ENCODE data around the gene IFFO2.

Gene IFFO2

DNA sequence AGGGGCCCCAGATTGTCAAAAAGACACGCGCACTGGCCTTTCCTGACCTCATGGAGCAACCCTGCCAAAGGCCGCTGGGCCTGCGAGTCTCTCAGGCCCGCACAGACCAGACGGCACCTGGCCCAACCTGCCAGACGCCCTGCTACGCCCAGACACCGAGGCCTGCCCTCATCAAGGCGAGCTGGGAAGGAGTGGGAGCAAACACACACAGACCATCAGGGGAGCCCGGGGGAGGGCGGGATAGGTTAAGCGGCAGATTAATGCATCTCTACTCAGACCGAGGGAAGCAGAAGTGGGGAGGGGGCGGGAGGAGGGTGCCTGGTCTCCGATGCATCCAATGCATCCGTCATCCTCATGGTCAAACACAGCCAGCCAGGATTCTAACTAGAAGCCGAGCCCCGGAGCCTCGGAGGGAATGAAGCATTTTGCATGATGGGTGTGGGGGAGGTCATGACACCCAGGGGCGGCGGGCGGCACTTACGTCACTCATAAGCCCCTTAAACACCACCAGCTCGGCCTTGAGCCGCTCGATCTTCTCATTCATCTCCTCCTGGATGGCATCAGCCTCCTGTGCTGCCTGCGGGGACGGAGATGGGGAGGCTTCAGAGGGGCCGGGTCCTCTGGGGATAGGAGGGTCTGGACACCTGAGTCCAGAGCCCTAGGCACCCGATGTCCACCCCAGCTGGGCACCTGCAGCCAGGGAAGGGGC lies 37.1 kb downstream of the IFFO2 start:
- DNase-seq (ENCODE audit: low spot score) = no peak

DNA sequence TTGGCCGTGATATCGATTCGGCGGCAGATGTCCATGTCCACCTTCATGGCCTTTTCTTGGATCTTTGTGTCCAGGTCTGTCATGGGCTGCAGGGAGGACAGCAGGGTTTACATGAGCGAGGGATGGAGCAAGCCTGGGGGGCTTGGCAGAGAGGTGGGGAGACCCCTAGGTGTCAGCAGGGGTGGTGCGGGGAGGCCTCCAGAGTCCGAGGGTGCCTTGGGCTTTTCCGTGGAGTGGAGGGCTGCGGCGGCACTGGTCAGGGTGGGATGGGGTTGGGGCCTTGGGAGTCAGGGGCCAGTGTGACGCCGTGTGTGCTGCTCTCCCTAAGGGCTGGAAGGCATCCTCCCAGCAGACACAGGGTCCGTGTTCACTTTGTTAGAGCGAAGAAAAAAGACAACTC lies 38.1 kb downstream of the IFFO2 start:
- no peak for DNase-seq (ENCODE audit: low spot score)

DNA sequence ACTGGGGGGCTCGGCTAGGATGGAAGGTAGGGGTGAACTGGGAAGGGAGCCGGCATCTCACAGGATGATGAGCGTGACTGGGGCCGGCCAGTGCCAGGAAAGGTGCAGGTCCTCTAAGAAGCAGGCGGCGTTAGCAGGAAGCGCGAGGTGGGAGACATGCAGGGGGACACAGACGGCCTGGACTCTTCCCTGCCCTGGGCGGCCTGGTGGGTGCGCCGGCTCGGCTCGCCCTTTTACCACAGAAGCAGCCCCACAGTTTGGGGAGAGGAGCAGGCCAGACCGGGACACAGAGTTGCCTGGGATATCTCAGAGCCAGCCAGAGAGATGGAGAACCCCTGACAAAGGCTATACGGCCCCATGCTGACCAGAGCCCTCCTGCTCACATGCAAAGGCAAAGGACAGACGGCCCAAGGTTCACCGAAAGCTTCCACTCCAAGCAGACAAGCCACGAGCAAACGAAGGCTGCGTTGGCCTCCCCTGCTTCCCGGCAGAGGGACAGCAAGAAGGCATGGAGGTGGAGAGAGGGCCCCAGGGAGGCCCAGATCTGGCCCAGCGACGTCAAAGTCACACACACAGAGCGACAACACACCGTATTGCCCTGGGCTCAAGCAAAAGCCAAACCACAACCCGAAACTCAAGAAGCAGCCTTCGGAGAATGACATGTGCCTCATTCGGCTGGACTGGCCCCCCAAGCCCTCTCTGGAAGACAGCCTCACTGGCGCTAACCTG lies 39.2 kb downstream of the IFFO2 start:
- no peak for DNase-seq (ENCODE audit: low spot score)

DNA sequence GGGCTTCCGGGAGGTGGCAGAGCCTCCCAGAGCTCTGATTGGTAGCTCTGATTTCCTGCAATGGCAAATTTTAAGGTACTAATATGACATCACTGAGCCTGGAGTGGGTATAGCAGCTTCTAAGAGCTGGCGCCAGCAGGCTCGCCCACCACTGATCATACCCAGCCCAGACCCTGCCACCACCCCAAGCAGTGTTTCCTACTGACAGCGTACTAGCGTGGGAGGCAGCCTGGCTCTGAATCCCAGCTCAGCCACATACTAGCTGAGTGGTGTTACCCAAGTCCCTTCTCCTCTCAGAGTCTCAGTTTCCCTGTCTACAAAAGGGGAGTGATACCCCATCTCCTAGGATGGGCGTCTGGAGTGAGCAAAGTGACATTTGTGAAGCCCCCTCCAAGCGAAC lies 41.1 kb downstream of the IFFO2 start:
- DNase-seq (ENCODE audit: low spot score) = no peak

DNA sequence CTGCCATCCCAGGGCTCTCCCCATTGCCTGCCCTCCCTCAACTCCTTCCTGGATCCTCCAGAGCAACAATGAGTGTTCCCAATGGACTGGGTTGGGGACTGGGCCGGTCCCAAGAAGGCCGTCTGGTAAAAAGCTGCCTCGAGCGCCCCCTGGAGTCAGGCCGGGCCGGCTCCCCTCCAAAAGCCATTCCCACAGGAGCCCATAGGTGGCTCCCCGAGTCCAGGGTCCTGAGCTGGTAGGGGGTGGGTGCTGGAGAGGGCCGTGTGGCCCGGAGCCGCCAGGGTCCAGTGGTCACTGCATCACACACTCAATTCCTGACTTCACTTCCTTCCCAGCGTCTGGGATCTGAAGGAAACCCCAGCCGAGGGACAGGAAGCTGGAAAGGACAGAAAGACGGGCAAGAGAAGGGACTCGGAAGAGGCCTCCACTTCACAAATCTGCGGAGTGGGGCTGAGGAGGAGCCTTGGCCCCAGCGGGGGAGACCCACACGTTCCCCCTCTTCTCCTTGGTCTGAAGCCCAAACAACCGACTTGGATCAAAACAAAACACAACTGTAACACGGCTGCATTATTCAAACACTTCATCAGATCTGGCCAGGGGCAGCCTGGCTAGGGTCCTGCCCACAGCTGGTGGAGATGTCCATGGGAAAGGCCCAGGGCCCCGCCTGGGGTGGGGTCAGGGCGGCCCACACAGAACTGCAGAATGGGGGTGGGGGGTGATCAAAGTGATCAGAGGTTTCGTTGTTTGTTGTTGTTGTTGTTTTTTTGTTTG lies 43.2 kb downstream of the IFFO2 start:
- peak; percentile 79 for DNase-seq (ENCODE audit: low spot score)

DNA sequence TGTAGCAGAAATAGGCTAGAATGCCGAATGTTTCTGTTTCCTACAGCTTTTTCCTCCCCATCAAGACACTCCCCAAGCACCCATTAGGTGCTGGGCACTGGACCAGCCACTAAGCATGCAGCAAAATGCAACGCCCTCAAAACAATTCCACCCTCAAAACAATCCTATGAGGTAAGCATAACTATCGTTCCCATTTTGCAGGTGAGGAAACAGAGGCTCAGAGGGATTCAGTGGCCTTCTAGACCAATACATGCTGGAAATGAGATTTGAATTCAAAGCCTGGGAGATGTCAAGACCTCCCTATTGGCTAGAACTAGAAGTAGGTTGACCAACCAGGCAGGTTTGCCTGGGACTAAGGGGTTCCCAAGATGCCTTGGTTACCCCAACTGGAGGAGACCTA lies 43.9 kb downstream of the IFFO2 start:
- no peak for DNase-seq (ENCODE audit: low spot score)

DNA sequence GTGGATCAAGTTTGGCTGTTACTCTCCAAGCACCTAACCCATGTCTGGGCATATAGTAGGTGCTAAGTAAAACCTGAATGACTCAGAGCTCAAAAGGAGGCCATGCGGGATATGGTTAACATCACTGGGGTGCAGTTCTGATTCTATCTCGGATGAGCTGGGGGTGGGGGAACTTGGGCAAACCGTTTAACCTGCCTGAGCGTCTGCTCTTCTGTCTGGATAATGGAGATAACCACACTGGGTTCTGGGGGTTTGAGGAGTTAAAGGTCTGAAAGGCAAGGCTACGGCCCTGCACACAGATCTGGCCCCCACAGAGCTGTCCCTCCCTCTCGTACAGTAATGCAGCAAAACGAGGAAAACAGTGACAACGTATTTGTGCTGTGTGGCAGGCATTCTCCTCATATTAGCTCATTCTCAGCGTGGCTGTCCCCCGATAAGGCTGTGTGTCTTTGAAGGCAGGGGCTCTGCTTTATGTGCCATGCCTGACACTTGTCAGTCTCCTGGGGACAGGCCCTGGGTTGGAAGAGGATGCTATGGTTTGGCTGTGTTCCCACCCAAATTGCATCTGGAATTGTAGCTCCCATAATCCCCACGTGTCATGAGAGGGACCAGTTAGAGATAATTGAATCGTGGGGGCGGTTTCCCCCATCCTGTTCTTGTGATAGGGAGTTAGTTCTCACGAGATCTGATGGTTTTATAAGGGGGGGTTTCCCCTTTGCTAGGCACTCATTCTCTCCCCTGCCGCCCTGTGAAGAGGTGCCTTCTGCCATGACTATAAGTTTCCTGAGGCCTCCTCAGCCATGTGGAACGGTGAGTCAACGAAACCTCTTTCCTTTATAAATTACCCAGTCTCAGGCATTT lies 47.3 kb downstream of the IFFO2 start:
- DNase-seq (ENCODE audit: low spot score) = no peak

DNA sequence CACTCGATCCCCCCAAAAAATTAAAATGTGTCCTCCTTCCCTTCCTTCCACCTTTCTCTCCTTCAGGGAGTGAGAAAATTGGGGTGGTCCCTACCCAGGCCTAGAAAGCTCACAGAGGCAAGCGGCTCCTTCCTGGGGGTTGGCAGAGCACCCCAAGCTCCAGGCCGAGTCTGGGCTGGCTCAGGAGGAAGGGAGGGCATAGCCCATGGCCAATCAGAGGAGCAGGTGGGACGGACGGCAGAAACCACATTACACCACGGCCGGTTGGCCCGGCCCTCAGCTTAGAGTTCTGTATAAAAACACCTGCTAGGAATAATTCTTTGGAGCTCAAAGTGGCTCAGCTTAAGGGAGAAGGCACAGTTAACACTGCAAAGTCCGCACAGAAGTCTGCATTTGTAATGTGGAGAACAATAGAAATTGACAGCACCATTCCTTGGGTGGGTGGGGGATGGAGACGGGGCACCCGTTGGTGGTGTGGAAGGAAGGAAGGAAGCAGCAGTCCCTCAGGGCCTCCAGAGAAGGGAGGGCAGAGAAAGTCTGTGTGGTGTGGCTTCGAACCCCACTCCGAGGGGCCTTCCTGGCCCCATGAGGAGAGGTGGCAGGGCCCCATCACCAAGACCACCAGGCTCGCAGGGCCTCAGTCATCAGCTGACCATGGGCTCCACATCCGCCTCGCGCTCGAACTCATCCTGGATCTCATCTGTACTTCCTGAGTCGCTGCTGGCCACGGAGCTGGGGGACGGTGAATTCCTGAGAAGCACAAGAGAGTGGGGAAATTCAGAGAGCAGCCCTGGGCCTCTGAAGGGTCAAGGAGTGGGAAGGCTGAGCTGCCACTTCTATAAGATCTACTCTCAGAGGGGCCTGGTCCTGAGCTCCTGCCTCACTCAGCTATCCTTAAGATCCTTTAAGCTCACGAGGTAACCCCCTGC lies 48.3 kb downstream of the IFFO2 start:
- DNase-seq (ENCODE audit: low spot score) = no peak

DNA sequence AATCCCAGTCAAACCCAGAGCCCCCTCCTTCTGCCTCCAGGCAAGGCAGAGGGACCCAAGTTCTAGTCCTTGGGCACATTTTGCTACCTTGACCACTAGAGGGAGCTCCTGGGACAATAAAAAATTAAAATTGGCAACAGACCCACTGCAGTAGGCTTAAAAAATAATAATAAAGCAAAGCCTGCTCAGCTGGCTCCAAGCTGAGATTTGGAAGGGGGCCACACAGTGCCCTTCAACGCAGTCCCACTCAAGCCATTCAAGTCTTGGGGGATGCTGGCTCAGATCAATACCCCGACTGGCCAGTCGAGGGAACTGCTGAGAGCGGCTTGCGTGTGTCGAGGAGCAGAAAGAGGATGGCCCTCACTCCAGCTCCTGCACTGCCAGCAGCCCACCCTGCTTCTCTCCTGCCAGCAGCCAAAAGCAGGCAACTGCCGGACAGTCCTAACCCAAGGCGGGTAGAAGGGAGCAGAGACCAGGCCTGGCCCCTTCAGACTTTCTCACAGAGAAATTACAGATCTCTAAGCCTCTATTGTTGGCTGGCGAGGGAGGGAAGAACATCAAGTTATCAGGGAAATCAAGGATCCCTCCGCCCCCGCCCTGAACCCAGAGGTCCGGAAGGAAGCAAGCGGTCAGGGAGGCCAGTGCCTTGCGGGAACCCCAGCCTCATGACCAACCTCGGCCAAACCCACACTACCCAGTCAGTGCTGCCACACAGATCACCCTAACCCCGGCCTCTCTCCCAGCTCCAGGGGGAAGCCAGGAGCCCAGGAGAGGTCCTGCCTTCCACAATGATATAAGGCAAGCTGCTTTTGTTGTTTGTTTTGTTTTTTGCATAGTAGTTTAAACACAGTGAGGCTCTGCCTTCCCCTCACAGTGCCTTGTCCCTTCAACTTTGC lies 49.2 kb downstream of the IFFO2 start:
- DNase-seq (ENCODE audit: low spot score) = peak; percentile 79

DNA sequence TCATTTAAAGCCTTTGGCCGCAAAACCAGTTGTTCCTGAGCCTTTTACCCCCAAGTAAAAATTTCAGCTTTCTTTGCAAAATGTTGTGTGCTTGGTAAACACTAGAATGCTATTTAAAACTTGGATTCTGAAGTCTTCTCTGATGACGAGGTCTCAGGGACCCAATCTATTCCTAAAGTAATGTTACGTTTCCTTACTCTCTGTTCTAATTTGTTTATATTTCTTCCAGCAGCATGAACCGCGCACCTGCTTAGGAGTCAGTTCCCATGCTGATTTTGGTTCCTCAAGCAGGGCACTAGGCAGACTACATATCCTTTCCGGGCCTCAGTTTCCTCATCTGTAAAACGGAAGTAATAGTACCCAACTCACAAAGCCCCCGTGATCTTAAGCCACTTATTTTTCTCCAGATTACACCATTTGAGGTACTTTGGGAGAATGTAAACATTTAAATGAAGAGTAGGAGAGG lies 53.2 kb downstream of the IFFO2 start:
- DNase-seq (ENCODE audit: low spot score) = no peak

DNA sequence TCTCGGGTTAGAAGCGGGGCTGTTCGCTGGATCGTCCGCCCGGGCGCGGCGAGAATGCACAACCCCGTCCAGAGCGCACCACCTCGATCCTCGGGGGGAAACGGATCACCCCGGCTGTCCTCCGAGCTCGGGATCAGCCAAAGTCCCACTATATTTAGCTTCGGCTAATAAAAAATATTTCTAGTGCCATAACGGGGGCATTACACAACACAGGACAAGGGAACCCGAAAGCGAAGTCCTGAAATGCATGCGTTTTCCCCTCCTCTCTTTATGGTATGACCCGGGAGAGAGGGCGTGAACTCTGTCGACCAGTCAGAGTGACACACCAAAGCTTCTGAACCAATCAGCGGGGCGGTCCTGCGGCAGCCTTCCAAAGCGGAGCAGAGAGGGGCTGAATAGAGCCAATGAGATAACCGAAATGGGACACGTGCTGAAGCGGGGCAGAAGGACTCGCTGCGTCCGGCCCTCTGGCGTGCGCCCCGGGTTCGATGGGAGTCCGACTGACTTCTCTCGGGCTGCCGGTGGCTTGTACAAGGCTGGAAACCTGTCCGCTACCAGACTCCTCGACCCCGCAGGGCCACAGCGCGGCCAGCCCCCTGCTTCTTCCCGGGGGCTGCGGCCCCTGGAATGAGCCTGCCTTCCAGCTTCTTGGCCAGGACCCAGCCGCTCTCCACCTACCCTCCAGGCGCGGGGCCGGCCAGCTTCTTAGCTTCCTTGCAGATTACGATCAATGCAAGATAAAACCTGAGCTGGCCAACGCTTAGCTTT lies 53.8 kb downstream of the IFFO2 start, which contains the start of gene ALDH4A1:
Gene ALDH4A1 (minus strand): TSS at position 33 of the 768 bp plus-strand sequence. CDS start 32 bp downstream, at position 1.
- peak; percentile 96 for DNase-seq (ENCODE audit: low spot score)

DNA sequence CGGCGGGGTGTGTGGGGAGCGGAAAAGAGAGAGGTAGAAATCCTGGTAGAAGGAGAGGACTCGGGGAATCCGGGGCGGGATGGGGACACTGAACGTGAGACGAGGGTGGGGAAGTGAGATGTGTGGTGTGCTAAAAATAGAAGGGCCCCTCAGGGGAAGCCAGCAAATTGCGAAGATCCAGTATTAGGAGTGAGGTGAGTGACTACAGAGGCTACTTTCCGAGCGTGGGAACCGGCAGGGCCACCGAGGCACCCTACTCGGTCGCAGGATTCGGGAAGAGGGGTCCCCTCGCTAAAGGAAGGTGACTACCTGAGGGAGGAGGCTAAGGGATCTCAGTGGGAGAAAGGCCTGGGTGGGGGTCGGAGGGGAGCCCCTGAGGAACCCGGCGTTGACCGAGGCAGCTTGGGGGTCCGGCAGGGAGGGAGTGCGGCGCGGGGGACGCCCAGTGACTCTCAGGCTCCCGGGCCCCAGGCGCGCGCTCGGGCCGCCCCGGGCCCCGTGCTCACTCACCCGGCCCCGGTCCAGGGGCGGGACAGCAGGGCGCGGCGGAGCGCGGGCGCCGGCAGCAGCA lies 54.4 kb downstream of the IFFO2 start:
- no peak for DNase-seq (ENCODE audit: low spot score)

DNA sequence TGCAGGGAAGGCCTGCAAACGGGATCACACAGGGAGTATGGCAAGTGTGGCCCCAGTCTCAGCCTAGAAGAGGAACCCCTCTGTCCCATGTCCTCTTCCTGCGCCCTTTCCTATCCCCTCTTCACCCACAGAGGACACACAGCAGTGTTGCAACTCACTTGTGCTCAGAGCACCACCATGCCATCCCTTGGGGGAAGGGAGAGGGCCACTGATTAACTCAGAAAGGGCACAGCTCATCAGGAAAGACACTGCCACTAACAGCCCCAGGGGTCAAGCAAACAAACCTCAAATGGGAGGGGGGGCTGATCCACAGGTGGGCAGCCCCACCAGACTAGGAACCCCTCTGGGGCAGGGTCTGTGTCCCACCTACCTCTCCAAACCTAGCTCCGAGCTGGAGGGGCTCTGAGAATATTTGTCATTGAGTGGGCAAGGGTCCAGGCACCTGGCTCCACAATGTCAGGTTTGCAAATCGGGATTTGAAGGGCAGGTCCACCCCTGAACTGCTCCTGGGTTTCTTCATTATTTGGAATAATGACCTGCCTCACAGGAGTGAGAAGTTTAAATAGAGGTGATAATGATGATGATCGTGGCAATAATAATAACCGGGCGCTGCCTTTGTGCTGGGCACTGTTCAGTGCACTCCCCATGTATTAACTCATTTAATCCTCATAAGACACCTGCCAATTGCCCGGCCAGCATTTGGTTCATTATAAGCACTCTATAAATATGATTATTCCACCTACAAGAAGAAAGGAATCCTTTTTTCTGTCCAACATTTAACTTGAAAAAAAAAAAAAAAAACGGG lies 55.1 kb downstream of the IFFO2 start:
- DNase-seq (ENCODE audit: low spot score) = no peak

DNA sequence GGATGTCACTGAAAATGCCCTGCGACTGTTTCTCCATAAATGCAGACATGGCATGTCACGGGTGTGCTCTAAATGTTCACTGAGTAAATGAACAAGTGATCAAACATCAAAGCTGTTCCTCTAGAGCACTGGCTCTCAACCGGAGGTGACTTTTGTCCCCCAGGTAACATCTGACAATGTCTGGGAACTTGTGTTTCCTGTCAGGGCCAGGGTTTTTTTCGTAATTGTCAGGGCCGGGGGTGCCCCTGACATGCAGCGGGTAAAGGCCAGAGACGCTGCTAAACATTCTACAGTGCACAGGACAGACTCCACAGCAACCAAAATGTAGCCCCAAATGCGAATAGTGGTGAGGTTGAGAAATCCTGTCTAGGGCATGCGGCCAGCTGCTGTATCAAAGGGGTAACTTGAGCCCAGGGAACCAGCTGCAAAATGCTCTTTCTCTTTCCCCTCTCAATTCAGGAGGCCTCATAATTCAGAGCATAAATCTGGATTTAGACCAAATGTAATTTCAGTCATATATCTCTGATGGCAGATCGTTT lies 56.1 kb downstream of the IFFO2 start:
- DNase-seq (ENCODE audit: low spot score) = no peak

DNA sequence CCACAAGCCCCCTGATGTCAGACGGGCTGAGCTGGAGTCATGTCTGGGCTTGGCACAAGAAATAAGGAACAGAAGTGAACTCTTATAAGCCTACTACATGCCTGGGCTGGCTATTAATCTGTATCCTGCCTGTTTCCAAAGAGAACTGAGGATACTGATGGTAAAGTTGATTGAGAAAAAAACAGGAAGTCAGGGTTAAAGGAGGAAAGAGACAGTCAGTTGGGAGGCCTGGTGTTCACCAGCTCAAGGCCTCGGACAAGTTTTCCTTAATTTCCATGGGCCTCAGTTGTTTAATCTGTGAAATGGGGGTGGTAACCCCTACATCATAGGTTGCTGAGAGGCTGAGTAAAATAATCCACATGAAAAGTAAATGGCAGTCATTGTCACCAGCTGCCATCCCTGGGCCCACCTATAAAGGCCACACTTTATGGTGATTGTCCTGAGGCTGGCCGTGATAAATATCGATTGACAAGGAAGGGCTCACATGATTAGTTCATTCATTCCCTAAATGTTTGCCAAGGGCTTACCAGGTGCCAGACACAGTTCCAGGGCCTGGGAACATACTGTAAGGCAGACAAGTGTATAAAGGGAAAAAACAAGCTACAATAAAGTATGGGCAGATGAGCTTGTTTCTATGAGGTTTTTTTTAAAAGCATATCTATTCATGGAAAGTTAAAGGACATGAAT lies 57.0 kb downstream of the IFFO2 start:
- no peak for DNase-seq (ENCODE audit: low spot score)

DNA sequence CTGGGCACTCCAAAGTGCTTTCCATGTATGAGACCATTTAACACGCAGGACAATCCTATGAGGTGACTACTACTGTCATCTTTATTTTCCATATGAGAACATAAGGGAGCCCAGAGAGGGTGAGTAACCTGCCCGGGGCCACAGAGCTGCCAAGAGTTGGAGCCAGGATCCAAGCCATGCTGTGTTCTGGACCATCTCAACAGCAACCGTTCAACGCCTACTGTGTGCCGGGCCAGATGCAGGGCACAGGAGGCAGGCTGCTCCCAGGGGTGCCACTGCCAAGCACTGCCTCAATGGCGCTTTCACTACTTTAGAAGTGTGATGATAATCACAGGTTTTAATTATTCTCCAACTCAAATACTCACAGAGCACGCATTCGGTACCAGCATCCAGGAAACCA lies 57.9 kb downstream of the IFFO2 start:
- no peak for DNase-seq (ENCODE audit: low spot score)

DNA sequence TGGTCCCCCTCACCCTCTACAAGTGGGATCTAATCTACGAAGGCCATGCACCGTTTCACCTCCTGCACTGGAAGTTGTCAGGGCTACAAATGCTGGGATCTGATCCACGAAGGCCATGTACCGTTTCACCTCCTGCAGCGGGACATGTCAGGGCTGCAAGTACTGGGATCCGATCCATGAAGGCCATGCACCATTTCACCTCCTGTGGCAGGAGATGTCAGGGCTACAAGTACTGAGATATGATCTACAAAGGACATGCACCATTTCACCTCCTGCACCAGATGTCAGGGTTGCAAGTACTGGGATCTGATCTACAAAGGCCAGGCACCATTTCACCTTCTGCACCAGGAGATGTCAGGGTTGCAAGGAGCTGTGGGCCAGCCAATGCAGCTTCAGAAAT lies 61.2 kb downstream of the IFFO2 start:
- no peak for DNase-seq (ENCODE audit: low spot score)

All from globus pallidus (tissue), 1 donor.